ENCODE data around the gene C11orf65.

The C11orf65 gene

GRCh38 chr11:108368134-108368533 lies 99.2 kb downstream of the C11orf65 start:
- DNase-seq = peak; percentile 6

GRCh38 chr11:108364159-108364558 lies 103.2 kb downstream of the C11orf65 start:
- peak; percentile 66 for DNase-seq

GRCh38 chr11:108351468-108351867 lies 115.9 kb downstream of the C11orf65 start:
- DNase-seq = no peak

GRCh38 chr11:108346451-108346850 lies 120.9 kb downstream of the C11orf65 start:
- no peak for DNase-seq

GRCh38 chr11:108345767-108346166 lies 121.6 kb downstream of the C11orf65 start:
- no peak for DNase-seq

GRCh38 chr11:108343714-108344113 lies 123.6 kb downstream of the C11orf65 start:
- no peak for DNase-seq

- no peak for DNase-seq
Observed at GRCh38 chr11:108341654-108342053, 125.7 kb downstream of the C11orf65 start.

GRCh38 chr11:108340973-108341372 lies 126.4 kb downstream of the C11orf65 start:
- no peak for DNase-seq

GRCh38 chr11:108338750-108339149 lies 128.6 kb downstream of the C11orf65 start:
- no peak for DNase-seq

- DNase-seq = no peak
Observed at GRCh38 chr11:108333403-108333899, 133.9 kb downstream of the C11orf65 start.
